Measurements from ENCODE around the gene PDE4A.

DNA sequence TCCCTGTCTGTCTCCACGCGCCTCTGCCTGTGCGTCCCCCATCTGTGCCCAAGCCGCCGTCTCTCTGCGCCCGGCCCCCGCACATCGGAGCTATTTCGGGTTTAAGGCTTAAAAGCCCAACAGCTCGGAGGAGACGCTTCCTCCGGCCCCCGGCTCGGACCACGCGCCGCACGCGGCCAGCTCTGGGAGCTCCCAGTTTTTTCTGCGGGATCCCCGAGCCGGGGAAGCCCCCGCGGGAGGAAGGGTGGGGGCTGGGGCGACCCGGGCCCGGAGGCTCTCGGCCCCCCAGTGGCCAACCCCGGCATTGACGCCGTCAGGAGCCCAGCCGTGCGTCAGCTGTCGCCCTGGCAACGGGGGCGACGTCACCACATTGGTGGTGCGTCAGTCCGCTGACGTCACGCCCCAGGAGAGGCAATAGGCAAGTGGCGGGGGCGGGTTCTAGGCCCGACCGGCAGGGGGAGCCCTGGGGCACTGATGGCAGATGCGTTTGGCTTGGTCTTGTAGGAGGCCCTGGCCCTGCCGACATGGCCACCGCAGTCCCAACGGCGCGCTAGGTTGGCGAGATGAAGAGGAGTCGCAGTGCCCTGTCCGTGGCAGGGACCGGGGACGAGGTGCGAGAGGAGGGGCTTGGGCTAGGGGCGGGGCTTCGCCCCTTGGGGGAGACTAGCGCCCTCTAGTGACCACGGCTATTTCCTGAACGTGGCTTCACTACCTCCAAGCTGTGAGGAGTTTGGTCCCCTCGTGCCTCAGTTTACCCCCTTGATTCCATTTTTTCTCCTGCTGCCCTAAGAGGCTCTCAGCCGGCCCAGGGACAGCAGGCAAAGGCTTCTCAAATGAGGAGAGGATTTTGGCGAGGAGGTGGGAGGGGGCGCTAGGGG is 3.7 kb upstream of the PDE4A start:
- peak; percentile 37; the same call in 1 of the 2 replicates for TF ChIP-seq TOX (CRISPR knock-in tag; IDR thresholded peaks at IDR 0.05; ENCODE audit: borderline replicate concordance)
- TF ChIP-seq, protein P1, sequence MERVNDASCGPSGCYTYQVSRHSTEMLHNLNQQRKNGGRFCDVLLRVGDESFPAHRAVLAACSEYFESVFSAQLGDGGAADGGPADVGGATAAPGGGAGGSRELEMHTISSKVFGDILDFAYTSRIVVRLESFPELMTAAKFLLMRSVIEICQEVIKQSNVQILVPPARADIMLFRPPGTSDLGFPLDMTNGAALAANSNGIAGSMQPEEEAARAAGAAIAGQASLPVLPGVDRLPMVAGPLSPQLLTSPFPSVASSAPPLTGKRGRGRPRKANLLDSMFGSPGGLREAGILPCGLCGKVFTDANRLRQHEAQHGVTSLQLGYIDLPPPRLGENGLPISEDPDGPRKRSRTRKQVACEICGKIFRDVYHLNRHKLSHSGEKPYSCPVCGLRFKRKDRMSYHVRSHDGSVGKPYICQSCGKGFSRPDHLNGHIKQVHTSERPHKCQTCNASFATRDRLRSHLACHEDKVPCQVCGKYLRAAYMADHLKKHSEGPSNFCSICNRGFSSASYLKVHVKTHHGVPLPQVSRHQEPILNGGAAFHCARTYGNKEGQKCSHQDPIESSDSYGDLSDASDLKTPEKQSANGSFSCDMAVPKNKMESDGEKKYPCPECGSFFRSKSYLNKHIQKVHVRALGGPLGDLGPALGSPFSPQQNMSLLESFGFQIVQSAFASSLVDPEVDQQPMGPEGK (CRISPR knock-in tag; IDR thresholded peaks at IDR 0.05; ENCODE audit: borderline replicate concordance) = no peak; the same call in 1 of the 2 replicates
- TF ChIP-seq GLIS3 (CRISPR knock-in tag; IDR thresholded peaks at IDR 0.05) = no peak
- TF ChIP-seq, protein P2, sequence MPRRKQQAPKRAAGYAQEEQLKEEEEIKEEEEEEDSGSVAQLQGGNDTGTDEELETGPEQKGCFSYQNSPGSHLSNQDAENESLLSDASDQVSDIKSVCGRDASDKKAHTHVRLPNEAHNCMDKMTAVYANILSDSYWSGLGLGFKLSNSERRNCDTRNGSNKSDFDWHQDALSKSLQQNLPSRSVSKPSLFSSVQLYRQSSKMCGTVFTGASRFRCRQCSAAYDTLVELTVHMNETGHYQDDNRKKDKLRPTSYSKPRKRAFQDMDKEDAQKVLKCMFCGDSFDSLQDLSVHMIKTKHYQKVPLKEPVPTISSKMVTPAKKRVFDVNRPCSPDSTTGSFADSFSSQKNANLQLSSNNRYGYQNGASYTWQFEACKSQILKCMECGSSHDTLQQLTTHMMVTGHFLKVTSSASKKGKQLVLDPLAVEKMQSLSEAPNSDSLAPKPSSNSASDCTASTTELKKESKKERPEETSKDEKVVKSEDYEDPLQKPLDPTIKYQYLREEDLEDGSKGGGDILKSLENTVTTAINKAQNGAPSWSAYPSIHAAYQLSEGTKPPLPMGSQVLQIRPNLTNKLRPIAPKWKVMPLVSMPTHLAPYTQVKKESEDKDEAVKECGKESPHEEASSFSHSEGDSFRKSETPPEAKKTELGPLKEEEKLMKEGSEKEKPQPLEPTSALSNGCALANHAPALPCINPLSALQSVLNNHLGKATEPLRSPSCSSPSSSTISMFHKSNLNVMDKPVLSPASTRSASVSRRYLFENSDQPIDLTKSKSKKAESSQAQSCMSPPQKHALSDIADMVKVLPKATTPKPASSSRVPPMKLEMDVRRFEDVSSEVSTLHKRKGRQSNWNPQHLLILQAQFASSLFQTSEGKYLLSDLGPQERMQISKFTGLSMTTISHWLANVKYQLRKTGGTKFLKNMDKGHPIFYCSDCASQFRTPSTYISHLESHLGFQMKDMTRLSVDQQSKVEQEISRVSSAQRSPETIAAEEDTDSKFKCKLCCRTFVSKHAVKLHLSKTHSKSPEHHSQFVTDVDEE (CRISPR knock-in tag; IDR thresholded peaks at IDR 0.05) = peak; percentile 98
